SK-N-SH treated with all-trans-retinoic acid at 6 μM for 48 hours (cell line): ENCODE data around the gene DCC.

Experiments
- ATAC-seq: fragments of 200-7000 bp; cut with Tn5 transposase; 3 replicates; pipeline ENCODE4 v1.9.1; 2020; ENCODE audit warnings: mild to moderate bottlenecking, moderate library complexity
- ARNTL ChIP-seq: fragments of 450-650 bp; formaldehyde crosslinking; IDR thresholded peaks from 2 replicates; pipeline ENCODE4 v1.5.0; 2020; ENCODE audit warnings: low read depth, mild to moderate bottlenecking, moderate library complexity, borderline replicate concordance
- CSDC2 ChIP-seq: fragments of 250-450 bp; sonication (Bioruptor Pico); IDR thresholded peaks from 2 replicates; pipeline ENCODE4 v1.5.0; 2020; ENCODE audit warnings: mild to moderate bottlenecking, moderate library complexity
- ESRRG ChIP-seq: fragments of 250-450 bp; sonication (Bioruptor Pico); IDR thresholded peaks from 2 replicates; pipeline ENCODE4 v1.6.1; 2021; ENCODE audit warnings: mild to moderate bottlenecking
- GLIS3 ChIP-seq: fragments of 250-450 bp; sonication (Bioruptor Pico); IDR thresholded peaks from 2 replicates; pipeline ENCODE4 v1.5.0; 2020; ENCODE audit warnings: mild to moderate bottlenecking, moderate library complexity
- ISL1 ChIP-seq: fragments of 250-450 bp; sonication (Bioruptor Pico); IDR thresholded peaks from 2 replicates; pipeline ENCODE4 v2.1.2; 2022; ENCODE audit warnings: mild to moderate bottlenecking, moderate library complexity
- OSR1 ChIP-seq: fragments of 250-450 bp; sonication (Bioruptor Pico); IDR thresholded peaks from 2 replicates; pipeline ENCODE4 v1.8.0; 2022; ENCODE audit warnings: moderate library complexity, mild to moderate bottlenecking, inconsistent platforms
- PPARA ChIP-seq: fragments of 250-450 bp; sonication (Bioruptor Pico); IDR thresholded peaks from 2 replicates; pipeline ENCODE4 v1.5.0; 2020; ENCODE audit warnings: mild to moderate bottlenecking, borderline replicate concordance
- RARB ChIP-seq: fragments of 250-450 bp; sonication (Bioruptor Pico); IDR thresholded peaks from 2 replicates; pipeline ENCODE4 v1.8.0; 2021; ENCODE audit warnings: mild to moderate bottlenecking, moderate library complexity
- SNAI2 ChIP-seq: fragments of 250-450 bp; sonication (Bioruptor Pico); IDR thresholded peaks from 2 replicates; pipeline ENCODE4 v1.5.0; 2020; ENCODE audit warnings: mild to moderate bottlenecking, moderate library complexity
- TCF4 ChIP-seq: fragments of 250-450 bp; sonication (Bioruptor Pico); IDR thresholded peaks from 2 replicates; pipeline ENCODE4 v1.8.0; 2021; ENCODE audit warnings: mild to moderate bottlenecking, moderate library complexity, borderline replicate concordance
- TOX ChIP-seq: fragments of 250-450 bp; sonication (Bioruptor Pico); IDR thresholded peaks from 2 replicates; pipeline ENCODE4 v1.8.0; 2021; ENCODE audit warnings: mild to moderate bottlenecking, moderate library complexity, borderline replicate concordance
- ZC3H10 ChIP-seq: fragments of 250-450 bp; sonication (Bioruptor Pico); IDR thresholded peaks from 2 replicates; pipeline ENCODE4 v1.5.1; 2021; ENCODE audit warnings: mild to moderate bottlenecking, moderate library complexity
- ZFP3 ChIP-seq: fragments of 250-450 bp; sonication (Bioruptor Pico); IDR thresholded peaks from 2 replicates; pipeline ENCODE4 v1.5.0; 2020; ENCODE audit warnings: mild to moderate bottlenecking, moderate library complexity
- ZFP30 ChIP-seq: fragments of 450-650 bp; formaldehyde crosslinking; IDR thresholded peaks from 2 replicates; pipeline ENCODE4 v1.5.0; 2022; ENCODE audit warnings: mild to moderate bottlenecking, moderate library complexity
- ZNF565 ChIP-seq: fragments of 450-650 bp; formaldehyde crosslinking; conservative IDR thresholded peaks from 2 replicates; pipeline ENCODE4 v1.5.0; 2020; ENCODE audit warnings: low read depth, mild to moderate bottlenecking, moderate library complexity
- ZNF70 ChIP-seq: fragments of 450-650 bp; formaldehyde crosslinking; IDR thresholded peaks from 2 replicates; pipeline ENCODE4 v1.5.0; 2020; ENCODE audit warnings: mild to moderate bottlenecking, moderate library complexity
- ZNF8 ChIP-seq: fragments of 450-650 bp; formaldehyde crosslinking; IDR thresholded peaks from 2 replicates; pipeline ENCODE4 v1.5.0; 2020; ENCODE audit warnings: mild to moderate bottlenecking, moderate library complexity
- TF ChIP-seq, protein P1 (sequence below): fragments of 250-450 bp; sonication (Bioruptor Pico); IDR thresholded peaks from 2 replicates; pipeline ENCODE4 v1.8.0; 2021; ENCODE audit warnings: low read depth, mild to moderate bottlenecking, moderate library complexity, borderline replicate concordance
- TF ChIP-seq, protein P2 (sequence below): fragments of 250-450 bp; sonication (Bioruptor Pico); IDR thresholded peaks from 2 replicates; pipeline ENCODE4 v1.5.1; 2021; ENCODE audit warnings: mild to moderate bottlenecking, moderate library complexity
- TF ChIP-seq, protein P3 (sequence below): fragments of 250-450 bp; sonication (Bioruptor Pico); IDR thresholded peaks from 2 replicates; pipeline ENCODE4 v1.8.0; 2020; ENCODE audit warnings: mild to moderate bottlenecking, moderate library complexity, borderline replicate concordance
- TF ChIP-seq, protein P4 (sequence below): fragments of 250-450 bp; sonication (Bioruptor Pico); IDR thresholded peaks from 2 replicates; pipeline ENCODE4 v1.5.1; 2020; ENCODE audit warnings: low read depth, mild to moderate bottlenecking, moderate library complexity
- TF ChIP-seq, protein P5 (sequence below): fragments of 250-450 bp; sonication (Bioruptor Pico); IDR thresholded peaks from 2 replicates; pipeline ENCODE4 v1.5.0; 2020; ENCODE audit warnings: mild to moderate bottlenecking, moderate library complexity

DCC gene

DNA sequence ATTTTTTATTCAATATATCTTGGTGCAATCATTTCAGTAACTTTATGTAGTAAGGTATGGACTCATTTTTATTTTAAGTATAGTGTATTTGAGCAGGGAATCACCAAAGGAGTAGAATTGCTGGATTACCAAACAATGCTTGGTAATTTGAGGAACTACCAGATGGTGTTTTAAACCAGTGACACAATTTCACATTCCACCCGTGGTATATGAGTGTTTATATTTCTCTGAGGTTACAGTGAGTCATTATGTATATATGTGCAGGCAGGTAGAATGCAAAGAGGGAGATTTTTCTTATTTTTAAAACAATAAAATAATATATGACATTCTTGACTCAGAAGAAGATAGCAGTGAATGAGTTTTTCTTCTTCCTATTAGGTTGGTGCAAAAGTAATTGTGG is 596.9 kb downstream of the DCC start:
- TF ChIP-seq ZFP3 (no peak), ARNTL (no peak), ZNF8 (CRISPR knock-in tag) (no peak), SNAI2 (CRISPR knock-in tag) (no peak), GLIS3 (CRISPR knock-in tag) (no peak), ZFP30 (CRISPR knock-in tag) (no peak)
- TF ChIP-seq, protein P1, sequence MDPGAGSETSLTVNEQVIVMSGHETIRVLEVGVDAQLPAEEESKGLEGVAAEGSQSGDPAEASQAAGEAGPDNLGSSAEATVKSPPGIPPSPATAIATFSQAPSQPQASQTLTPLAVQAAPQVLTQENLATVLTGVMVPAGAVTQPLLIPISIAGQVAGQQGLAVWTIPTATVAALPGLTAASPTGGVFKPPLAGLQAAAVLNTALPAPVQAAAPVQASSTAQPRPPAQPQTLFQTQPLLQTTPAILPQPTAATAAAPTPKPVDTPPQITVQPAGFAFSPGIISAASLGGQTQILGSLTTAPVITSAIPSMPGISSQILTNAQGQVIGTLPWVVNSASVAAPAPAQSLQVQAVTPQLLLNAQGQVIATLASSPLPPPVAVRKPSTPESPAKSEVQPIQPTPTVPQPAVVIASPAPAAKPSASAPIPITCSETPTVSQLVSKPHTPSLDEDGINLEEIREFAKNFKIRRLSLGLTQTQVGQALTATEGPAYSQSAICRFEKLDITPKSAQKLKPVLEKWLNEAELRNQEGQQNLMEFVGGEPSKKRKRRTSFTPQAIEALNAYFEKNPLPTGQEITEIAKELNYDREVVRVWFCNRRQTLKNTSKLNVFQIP (CRISPR knock-in tag), result no peak
- TF ChIP-seq, protein P2, sequence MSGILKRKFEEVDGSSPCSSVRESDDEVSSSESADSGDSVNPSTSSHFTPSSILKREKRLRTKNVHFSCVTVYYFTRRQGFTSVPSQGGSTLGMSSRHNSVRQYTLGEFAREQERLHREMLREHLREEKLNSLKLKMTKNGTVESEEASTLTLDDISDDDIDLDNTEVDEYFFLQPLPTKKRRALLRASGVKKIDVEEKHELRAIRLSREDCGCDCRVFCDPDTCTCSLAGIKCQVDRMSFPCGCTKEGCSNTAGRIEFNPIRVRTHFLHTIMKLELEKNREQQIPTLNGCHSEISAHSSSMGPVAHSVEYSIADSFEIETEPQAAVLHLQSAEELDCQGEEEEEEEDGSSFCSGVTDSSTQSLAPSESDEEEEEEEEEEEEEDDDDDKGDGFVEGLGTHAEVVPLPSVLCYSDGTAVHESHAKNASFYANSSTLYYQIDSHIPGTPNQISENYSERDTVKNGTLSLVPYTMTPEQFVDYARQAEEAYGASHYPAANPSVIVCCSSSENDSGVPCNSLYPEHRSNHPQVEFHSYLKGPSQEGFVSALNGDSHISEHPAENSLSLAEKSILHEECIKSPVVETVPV (CRISPR knock-in tag), result no peak
- TF ChIP-seq, protein P3, sequence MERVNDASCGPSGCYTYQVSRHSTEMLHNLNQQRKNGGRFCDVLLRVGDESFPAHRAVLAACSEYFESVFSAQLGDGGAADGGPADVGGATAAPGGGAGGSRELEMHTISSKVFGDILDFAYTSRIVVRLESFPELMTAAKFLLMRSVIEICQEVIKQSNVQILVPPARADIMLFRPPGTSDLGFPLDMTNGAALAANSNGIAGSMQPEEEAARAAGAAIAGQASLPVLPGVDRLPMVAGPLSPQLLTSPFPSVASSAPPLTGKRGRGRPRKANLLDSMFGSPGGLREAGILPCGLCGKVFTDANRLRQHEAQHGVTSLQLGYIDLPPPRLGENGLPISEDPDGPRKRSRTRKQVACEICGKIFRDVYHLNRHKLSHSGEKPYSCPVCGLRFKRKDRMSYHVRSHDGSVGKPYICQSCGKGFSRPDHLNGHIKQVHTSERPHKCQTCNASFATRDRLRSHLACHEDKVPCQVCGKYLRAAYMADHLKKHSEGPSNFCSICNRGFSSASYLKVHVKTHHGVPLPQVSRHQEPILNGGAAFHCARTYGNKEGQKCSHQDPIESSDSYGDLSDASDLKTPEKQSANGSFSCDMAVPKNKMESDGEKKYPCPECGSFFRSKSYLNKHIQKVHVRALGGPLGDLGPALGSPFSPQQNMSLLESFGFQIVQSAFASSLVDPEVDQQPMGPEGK (CRISPR knock-in tag), result no peak
- TF ChIP-seq, protein P4, sequence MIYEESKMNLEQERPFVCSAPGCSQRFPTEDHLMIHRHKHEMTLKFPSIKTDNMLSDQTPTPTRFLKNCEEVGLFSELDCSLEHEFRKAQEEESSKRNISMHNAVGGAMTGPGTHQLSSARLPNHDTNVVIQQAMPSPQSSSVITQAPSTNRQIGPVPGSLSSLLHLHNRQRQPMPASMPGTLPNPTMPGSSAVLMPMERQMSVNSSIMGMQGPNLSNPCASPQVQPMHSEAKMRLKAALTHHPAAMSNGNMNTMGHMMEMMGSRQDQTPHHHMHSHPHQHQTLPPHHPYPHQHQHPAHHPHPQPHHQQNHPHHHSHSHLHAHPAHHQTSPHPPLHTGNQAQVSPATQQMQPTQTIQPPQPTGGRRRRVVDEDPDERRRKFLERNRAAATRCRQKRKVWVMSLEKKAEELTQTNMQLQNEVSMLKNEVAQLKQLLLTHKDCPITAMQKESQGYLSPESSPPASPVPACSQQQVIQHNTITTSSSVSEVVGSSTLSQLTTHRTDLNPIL (CRISPR knock-in tag), result no peak
- no peak for ATAC-seq

DNA sequence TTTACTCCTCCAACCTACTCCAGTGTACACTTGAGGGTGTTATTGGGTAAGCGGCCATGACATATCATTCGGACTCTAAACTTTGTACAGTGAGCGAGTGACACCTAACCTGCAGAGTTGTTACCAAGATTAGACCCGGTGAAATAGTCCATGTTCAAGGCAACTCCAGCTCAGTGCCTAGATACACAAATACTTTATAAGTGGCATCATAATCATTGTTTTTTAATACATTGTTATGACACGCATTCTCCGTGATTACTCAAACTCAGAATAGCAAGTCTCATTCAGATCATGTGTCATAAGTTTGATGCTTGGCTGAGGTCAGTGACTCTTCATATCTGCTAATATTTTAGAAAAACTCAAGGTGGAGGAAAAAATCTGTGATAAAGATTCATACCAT is 597.8 kb downstream of the DCC start:
- no peak for TF ChIP-seq OSR1 (CRISPR knock-in tag)
- TF ChIP-seq, protein P4 (CRISPR knock-in tag), result no peak
- no peak for TF ChIP-seq RARB (CRISPR knock-in tag)
- no peak for TF ChIP-seq ZFP30 (CRISPR knock-in tag)
- no peak for TF ChIP-seq TCF4 (CRISPR knock-in tag)
- TF ChIP-seq, protein P3 (CRISPR knock-in tag), result no peak
- TF ChIP-seq, protein P1 (CRISPR knock-in tag), result no peak
- TF ChIP-seq SNAI2 (CRISPR knock-in tag), result no peak
- TF ChIP-seq CSDC2 (CRISPR knock-in tag), result no peak
- no peak for TF ChIP-seq ZFP3
- no peak for TF ChIP-seq GLIS3 (CRISPR knock-in tag)
- no peak for TF ChIP-seq PPARA
- TF ChIP-seq ZC3H10 (CRISPR knock-in tag), result no peak
- no peak for TF ChIP-seq ZNF8 (CRISPR knock-in tag)
- TF ChIP-seq TOX, result no peak
- TF ChIP-seq ESRRG, result no peak
- no peak for TF ChIP-seq ISL1 (CRISPR knock-in tag)
- ATAC-seq, result no peak

DNA sequence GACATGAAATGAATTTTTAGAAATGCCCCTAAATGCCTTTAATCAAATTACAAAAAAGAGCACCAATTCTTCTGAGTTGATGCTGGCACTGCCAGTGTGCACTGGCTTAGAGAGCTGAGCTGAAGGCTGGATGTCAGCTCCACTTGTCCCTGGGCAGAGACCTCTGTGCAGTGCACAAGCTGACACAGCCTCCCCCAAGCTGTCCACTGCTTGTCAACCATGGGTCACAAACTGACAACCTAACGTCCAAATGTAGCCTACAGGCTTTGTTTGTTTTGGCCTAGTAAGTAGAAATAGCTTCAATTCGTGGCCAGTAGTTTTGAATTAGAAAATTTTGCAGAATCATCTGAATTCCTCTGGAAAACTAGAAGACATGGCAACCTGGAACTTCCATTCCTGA is 605.6 kb downstream of the DCC start:
- ATAC-seq, result no peak
- no peak for TF ChIP-seq ZNF565
- no peak for TF ChIP-seq ZFP3
- no peak for TF ChIP-seq ZNF70 (CRISPR knock-in tag)
- TF ChIP-seq, protein P4 (CRISPR knock-in tag), result no peak
- no peak for TF ChIP-seq RARB (CRISPR knock-in tag)
- TF ChIP-seq, protein P5, sequence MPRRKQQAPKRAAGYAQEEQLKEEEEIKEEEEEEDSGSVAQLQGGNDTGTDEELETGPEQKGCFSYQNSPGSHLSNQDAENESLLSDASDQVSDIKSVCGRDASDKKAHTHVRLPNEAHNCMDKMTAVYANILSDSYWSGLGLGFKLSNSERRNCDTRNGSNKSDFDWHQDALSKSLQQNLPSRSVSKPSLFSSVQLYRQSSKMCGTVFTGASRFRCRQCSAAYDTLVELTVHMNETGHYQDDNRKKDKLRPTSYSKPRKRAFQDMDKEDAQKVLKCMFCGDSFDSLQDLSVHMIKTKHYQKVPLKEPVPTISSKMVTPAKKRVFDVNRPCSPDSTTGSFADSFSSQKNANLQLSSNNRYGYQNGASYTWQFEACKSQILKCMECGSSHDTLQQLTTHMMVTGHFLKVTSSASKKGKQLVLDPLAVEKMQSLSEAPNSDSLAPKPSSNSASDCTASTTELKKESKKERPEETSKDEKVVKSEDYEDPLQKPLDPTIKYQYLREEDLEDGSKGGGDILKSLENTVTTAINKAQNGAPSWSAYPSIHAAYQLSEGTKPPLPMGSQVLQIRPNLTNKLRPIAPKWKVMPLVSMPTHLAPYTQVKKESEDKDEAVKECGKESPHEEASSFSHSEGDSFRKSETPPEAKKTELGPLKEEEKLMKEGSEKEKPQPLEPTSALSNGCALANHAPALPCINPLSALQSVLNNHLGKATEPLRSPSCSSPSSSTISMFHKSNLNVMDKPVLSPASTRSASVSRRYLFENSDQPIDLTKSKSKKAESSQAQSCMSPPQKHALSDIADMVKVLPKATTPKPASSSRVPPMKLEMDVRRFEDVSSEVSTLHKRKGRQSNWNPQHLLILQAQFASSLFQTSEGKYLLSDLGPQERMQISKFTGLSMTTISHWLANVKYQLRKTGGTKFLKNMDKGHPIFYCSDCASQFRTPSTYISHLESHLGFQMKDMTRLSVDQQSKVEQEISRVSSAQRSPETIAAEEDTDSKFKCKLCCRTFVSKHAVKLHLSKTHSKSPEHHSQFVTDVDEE (CRISPR knock-in tag), result no peak
- TF ChIP-seq SNAI2 (CRISPR knock-in tag), result no peak
- no peak for TF ChIP-seq OSR1 (CRISPR knock-in tag)
